ENCODE measurements around the gene PLA2G4C. TPM values are rescaled to one million over a fixed set of nuclear protein-coding genes. Genes with fewer than 3 reads are reported as not detected.
A peak's percentile ranks its signal among the peaks of the same experiment; 100 is the strongest.

PLA2G4C gene
- total and polyA plus RNA-seq, 11 donors, result 11.0 to 71.5 (median 39.0) TPM

GRCh38 chr19:48108997-48109782 is 1.4 kb downstream of the PLA2G4C start:
- no peak for DNase-seq
- Histone ChIP-seq H3K4me3 (peak overlapping the region in 7 of 12 donors; percentile 56 to 68 (median 63)), H3K27ac (peak overlapping the region in 9 of 12 donors; percentile 87 to 100 (median 97)), H3K9me3 (no peaks in the 10 kb centered on the region), H3K4me1 (peaks cover 0 to 42% (median 21%) of the 10 kb centered on the region in 12 donors), H3K36me3 (peaks cover 0 to 18% (median 7%) of the 10 kb centered on the region in 9 donors), H3K27me3 (no peaks in the 10 kb centered on the region)
- TF ChIP-seq POLR2A (IDR thresholded peaks at IDR 0.05), result no peak
- TF ChIP-seq CTCF (IDR thresholded peaks at IDR 0.05), result no peak
- intact Hi-C loops (cut with DNase I), result loop anchor here in 6 of 10 donors (5.0 to 10.0 kb wide), 4 partner anchors 146 to 156 kb away; partner anchors contain the start of gene CARD8 (in 3 of the 6)
- 79 to 92% (median 86%) methylated on average over 15 of the region's 15 CpGs for WGBS, 4 donors
- no peak for ATAC-seq

- intact Hi-C loops (cut with DNase I), result loop anchor here in 2 of 10 donors (10.0 kb wide), 2 partner anchors 151 to 161 kb away; partner anchors contain the start of gene CARD8 (in 1 of the 2)
- 86 to 99% (median 95%) methylated on average over 5 of the region's 5 CpGs for whole genome bisulfite sequencing, 4 donors
- no peak for ATAC-seq
- H3K4me1 ChIP-seq, result peaks cover 0 to 20% (median 10%) of the 10 kb centered on the region in 12 donors
- DNase-seq, result no peak
- no peaks in the 10 kb centered on the region for H3K9me3 ChIP-seq
- H3K36me3 ChIP-seq, result peaks cover 0 to 65% (median 45%) of the 10 kb centered on the region in 9 donors
- no peak overlapping the region for H3K27ac ChIP-seq
- no peaks in the 10 kb centered on the region for H3K27me3 ChIP-seq
- no peak overlapping the region for H3K4me3 ChIP-seq
- TF ChIP-seq CTCF (IDR thresholded peaks at IDR 0.05), result no peak
- TF ChIP-seq POLR2A (IDR thresholded peaks at IDR 0.05), result no peak
Observed at GRCh38 chr19:48103922-48104321, 6.7 kb downstream of the PLA2G4C start.

GRCh38 chr19:48102870-48103751 is 7.5 kb downstream of the PLA2G4C start:
- 69 to 76% (median 73%) methylated on average over 10 to 13 of the region's 13 CpGs for WGBS, 4 donors
- Histone ChIP-seq H3K4me3 (no peak overlapping the region), H3K4me1 (peaks cover 0 to 12% (median 10%) of the 10 kb centered on the region in 12 donors), H3K9me3 (no peaks in the 10 kb centered on the region), H3K27me3 (no peaks in the 10 kb centered on the region), H3K27ac (no peak overlapping the region), H3K36me3 (peaks cover 0 to 73% (median 49%) of the 10 kb centered on the region in 9 donors)
- TF ChIP-seq CTCF (IDR thresholded peaks at IDR 0.05) (peak; percentile 31 to 69 (median 52)), POLR2A (IDR thresholded peaks at IDR 0.05) (no peak)
- ATAC-seq (no peak), DNase-seq (no peak)
- intact Hi-C loops (cut with DNase I), result loop anchor here in 2 of 10 donors (10.0 kb wide), 2 partner anchors 152 to 162 kb away; partner anchors contain the start of gene CARD8 (in 1 of the 2)
